ENCODE measurements around the gene F11. TPM values are rescaled to one million over a fixed set of nuclear protein-coding genes. Genes with fewer than 3 reads are reported as not detected.
A peak's percentile ranks its signal among the peaks of the same experiment; 100 is the strongest.

F11 gene
- total and polyA plus RNA-seq, 9 of the 15 experiments (the other 6 are each of a cell fraction or from before 2014, with no cell fraction given) = not detected

- Histone ChIP-seq H2AFZ (ENCODE audit: low read depth, low read length) (no peak overlapping the region), H3K9me1 (ENCODE audit: control insufficient read depth, insufficient read depth, low read length) (no peaks in the 10 kb centered on the region), H3K4me3 (no peak overlapping the region), H3K36me3 (ENCODE audit: control insufficient read depth, insufficient read depth, low read length) (no peaks in the 10 kb centered on the region), H3K27ac (ENCODE audit: extremely low read depth, low read depth, low read length) (no peak overlapping the region), H3K27me3 (ENCODE audit: control insufficient read depth in 2 of 2, insufficient read depth in 2 of 2, low read length in 2 of 2) (peaks cover 10 to 13% of the 10 kb centered on the region in 2 experiments; a peak in 3 of 5 replicates), H3K79me2 (ENCODE audit: control insufficient read depth, insufficient read depth, low read length) (no peaks in the 10 kb centered on the region), H3K9me3 (replicated peaks; ENCODE audit: control insufficient read depth, insufficient read depth, low read depth, low read length) (no peaks in the 10 kb centered on the region), H3K9ac (ENCODE audit: insufficient read depth in 1 of 2, low read depth in 2 of 2, low read length in 2 of 2) (no peak overlapping the region), H4K20me1 (replicated peaks; ENCODE audit: control insufficient read depth, insufficient read depth, low read length) (no peaks in the 10 kb centered on the region), H3K4me2 (ENCODE audit: insufficient read depth, low read length) (no peak overlapping the region), H3K4me1 (replicated peaks in 1 of 2; ENCODE audit: control insufficient read depth in 2 of 2, insufficient read depth in 2 of 2, low read length in 2 of 2) (no peaks in the 10 kb centered on the region)
- DNase-seq (ENCODE audit: extremely low read depth in 1 of 4, low spot score in 3 of 4) (no peak), ATAC-seq (no peak), FAIRE-seq (peak; percentile 40)
- CTCF ChIA-PET (ENCODE audit: low intra/inter-chr PET ratio) = no interaction called here
- 0% methylated on average over 9 of the region's 9 CpGs for WGBS (ENCODE audit: insufficient coverage, low coverage, missing lambda C conversion rate)
- TF ChIP-seq MED1 (CRISPR knock-in tag; IDR thresholded peaks at IDR 0.05; ENCODE audit: borderline replicate concordance) (no peak), CHD2 (IDR thresholded peaks at IDR 0.05; ENCODE audit: low read depth, low read length) (no peak), DIDO1 (tag; IDR thresholded peaks at IDR 0.05; ENCODE audit: low read depth) (no peak), SAFB2 (IDR thresholded peaks at IDR 0.05; ENCODE audit: borderline replicate concordance, low read depth, low read length, severe bottlenecking) (no peak), ADNP (tag; IDR thresholded peaks at IDR 0.05) (no peak), ZNF589 (CRISPR knock-in tag; IDR thresholded peaks at IDR 0.05; ENCODE audit: low read depth) (no peak), EWSR1 (IDR thresholded peaks at IDR 0.05; ENCODE audit: borderline replicate concordance, low read depth, partially characterized antibody) (no peak), SIN3A (IDR thresholded peaks at IDR 0.05; ENCODE audit: borderline replicate concordance in 2 of 2, control insufficient read depth in 1 of 2, low read depth in 2 of 2, low read length in 2 of 2) (no peak), ZSCAN32 (CRISPR knock-in tag; IDR thresholded peaks at IDR 0.05) (no peak), HNRNPH1 (optimal IDR thresholded peaks at IDR 0.05; ENCODE audit: low read depth, low read length) (no peak), FIP1L1 (IDR thresholded peaks at IDR 0.05; ENCODE audit: low read depth, low read length, poor library complexity, severe bottlenecking) (no peak), HDGF (IDR thresholded peaks at IDR 0.05) (no peak), U2AF1 (optimal IDR thresholded peaks at IDR 0.05; ENCODE audit: low read depth, low read length) (no peak), SMARCA5 (IDR thresholded peaks at IDR 0.05) (no peak)
- TF ChIP-seq, protein P1, sequence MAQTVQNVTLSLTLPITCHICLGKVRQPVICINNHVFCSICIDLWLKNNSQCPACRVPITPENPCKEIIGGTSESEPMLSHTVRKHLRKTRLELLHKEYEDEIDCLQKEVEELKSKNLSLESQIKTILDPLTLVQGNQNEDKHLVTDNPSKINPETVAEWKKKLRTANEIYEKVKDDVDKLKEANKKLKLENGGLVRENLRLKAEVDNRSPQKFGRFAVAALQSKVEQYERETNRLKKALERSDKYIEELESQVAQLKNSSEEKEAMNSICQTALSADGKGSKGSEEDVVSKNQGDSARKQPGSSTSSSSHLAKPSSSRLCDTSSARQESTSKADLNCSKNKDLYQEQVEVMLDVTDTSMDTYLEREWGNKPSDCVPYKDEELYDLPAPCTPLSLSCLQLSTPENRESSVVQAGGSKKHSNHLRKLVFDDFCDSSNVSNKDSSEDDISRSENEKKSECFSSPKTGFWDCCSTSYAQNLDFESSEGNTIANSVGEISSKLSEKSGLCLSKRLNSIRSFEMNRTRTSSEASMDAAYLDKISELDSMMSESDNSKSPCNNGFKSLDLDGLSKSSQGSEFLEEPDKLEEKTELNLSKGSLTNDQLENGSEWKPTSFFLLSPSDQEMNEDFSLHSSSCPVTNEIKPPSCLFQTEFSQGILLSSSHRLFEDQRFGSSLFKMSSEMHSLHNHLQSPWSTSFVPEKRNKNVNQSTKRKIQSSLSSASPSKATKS (CRISPR knock-in tag; IDR thresholded peaks at IDR 0.05) = no peak
- POLR2A ChIA-PET = no interaction called here
- in situ Hi-C loops (cut with MboI) (no loop called here), intact Hi-C loops (cut with micrococcal nuclease) (no loop called here)
- BruUV-seq (replicated peaks) = no TSS peak
These were observed 5.2 kb downstream of the F11 start for GRCh38 chr4:186271081-186271678.
